AG09319 (cell line): ENCODE results near the gene SNX3.

ENCODE experiments used
- DNase-seq: peaks from one replicate; pipeline ENCODE4 v3.0.0-alpha.2; 2010; ENCODE audit warnings: low read depth; ENCODE audit errors: extremely low read depth
- TF ChIP-seq, protein P1 (sequence below): IDR thresholded peaks from 2 replicates; pipeline ENCODE4 v1.5.1; 2011; ENCODE audit warnings: low read depth, mild to moderate bottlenecking, inconsistent platforms, low read length, moderate library complexity

The SNX3 gene

DNA sequence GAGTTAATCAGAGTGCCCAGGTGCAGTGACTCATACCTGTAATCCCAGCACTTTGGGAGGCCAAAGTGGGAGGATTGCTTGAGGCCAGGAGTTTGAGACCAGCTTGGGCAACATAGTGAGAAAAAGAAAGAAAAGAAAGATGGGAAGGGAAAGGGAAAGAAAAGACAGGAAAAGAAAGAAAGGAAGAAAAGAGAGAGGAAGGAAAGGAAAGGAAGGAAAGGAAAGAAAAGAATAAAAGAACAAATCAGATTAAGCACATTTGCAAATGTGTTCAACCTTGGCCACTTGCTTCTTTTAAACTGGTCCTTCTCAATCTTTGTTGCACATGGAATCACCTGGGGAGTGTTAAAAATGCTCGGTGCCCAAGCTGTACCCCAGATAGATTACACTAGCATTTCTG is 67.0 kb downstream of the SNX3 start:
- TF ChIP-seq, protein P1, sequence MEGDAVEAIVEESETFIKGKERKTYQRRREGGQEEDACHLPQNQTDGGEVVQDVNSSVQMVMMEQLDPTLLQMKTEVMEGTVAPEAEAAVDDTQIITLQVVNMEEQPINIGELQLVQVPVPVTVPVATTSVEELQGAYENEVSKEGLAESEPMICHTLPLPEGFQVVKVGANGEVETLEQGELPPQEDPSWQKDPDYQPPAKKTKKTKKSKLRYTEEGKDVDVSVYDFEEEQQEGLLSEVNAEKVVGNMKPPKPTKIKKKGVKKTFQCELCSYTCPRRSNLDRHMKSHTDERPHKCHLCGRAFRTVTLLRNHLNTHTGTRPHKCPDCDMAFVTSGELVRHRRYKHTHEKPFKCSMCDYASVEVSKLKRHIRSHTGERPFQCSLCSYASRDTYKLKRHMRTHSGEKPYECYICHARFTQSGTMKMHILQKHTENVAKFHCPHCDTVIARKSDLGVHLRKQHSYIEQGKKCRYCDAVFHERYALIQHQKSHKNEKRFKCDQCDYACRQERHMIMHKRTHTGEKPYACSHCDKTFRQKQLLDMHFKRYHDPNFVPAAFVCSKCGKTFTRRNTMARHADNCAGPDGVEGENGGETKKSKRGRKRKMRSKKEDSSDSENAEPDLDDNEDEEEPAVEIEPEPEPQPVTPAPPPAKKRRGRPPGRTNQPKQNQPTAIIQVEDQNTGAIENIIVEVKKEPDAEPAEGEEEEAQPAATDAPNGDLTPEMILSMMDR, result no peak
- no peak for DNase-seq

DNA sequence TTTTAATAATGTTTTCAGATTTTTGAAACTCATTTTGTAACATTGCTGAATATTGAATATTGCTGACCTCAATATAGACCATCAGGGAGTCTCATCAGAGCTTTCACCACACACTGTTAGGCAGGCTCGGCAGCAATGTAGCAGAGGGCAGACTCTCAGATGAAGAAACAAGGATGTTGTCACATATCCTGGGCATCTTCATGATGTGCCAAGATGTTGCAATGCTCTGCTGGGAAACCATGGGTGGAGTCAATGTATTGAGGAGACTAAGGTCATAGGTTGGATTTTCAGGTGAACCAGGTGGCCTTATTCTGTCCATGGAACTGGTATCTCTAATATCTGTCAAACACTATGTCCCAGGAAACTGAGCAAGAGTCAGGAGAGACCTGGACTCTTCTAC is 67.7 kb downstream of the SNX3 start:
- TF ChIP-seq, protein P1, result no peak
- DNase-seq, result no peak

DNA sequence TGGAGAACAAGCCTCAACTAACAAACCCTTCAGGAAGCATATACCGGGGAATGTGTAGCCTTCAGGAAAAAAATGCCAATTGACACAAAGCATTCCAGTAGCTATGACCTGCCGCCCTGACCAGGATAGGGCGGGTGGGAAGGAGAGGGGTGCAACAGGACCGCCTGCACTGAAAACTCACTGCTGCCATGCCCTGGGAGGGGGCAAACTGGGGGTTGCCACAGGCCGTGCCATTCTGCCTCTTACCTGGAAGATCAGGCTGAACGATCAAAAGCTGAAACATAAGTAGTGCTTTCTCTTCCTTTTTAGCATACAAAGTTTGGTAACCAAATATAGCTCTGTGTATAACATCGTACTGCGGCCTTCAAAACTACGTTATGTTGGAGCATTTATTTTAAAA is 73.3 kb downstream of the SNX3 start:
- DNase-seq, result no peak
- TF ChIP-seq, protein P1, result no peak

DNA sequence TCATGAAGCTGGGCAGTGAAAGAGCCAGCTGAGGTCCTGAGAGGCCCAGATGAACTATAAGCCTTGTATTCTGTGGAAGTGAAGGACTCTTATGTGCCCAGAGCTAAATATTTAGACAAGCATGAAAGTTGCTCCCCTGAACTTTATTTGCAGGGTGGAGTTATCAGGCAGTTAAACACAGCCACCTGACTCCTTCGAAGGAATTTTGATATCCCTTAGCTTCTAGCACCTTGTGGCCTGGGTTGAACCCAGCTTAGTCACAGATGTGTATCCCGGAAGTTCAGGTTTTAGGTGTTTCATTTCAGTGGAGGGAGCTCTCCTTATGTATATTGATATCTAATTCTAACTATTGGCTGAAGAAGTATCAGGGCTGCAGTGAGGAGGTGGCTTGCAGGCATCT is 74.6 kb downstream of the SNX3 start:
- no peak for DNase-seq

DNA sequence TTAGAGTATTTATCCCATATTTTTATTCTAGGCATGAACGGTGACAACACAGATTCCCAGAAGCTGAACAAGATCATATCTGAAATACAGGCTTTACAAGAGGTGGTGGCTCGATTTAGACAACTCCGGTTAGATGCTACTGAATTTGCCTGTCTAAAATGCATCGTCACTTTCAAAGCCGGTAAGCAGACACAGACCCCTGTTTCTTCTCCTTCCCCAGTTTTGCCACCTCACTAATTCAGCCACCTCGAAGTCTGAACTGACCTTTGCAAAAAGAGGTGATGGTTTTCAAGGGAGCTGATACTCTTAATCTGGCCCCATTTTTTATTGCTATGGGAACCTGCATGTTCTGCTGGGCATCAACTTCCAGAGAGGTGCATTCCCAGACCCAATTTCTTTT is 80.1 kb downstream of the SNX3 start:
- no peak for DNase-seq
- TF ChIP-seq, protein P1, result no peak

More for the DNA sequence above, 74.6 kb downstream of the SNX3 start:
- TF ChIP-seq, protein P1, result no peak

DNA sequence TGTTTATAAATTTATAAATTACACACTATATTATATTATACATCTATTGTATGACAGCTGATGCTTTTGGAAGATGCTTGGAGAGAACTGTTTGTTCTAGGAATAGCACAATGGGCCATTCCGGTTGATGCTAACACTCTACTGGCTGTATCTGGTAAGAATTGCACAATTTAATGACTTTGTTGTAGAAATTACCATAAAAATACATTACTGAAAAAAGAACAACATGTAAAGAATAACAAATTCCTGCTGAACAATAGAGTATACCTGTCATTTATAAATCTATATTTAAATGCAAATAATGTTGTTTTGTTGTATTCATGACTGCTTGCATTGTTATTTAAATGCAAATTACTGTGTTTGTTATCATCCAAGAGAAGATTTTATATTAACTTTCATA is 80.6 kb downstream of the SNX3 start:
- DNase-seq, result no peak
- TF ChIP-seq, protein P1, result no peak

DNA sequence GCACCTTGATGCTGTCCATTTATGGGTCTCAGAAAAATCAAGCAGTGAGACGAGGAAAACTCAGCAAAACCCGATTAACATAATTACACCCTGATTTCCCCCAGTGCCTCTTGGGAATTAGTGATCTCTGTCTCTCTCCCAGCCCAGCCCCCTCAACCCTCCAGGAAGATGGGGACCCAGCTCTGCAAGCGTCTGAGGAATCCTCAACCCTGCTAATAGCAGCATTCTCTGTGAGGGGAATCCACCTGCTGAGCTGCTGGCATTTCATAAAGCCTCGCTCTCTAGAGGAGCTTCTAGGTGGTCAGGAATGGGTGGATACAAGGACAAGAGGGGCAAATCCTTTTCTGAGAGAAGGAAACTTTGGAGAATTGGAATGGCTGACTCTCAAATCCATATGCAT is 81.1 kb downstream of the SNX3 start:
- DNase-seq, result no peak
- TF ChIP-seq, protein P1, result no peak
